Tracheal epithelial cell (primary cell): ENCODE data around the gene CD209. TPM values are rescaled to one million over a fixed set of nuclear protein-coding genes. Genes with fewer than 3 reads are reported as not detected.

Source experiments
- total RNA-seq: library from RNA; depleted of rRNA; stranded (reverse); fragments of >200 nt; gene quantifications from 2 replicates; pipeline ENCODE4 v1.2.1, GENCODE V29; 2014

The CD209 gene, protein sequence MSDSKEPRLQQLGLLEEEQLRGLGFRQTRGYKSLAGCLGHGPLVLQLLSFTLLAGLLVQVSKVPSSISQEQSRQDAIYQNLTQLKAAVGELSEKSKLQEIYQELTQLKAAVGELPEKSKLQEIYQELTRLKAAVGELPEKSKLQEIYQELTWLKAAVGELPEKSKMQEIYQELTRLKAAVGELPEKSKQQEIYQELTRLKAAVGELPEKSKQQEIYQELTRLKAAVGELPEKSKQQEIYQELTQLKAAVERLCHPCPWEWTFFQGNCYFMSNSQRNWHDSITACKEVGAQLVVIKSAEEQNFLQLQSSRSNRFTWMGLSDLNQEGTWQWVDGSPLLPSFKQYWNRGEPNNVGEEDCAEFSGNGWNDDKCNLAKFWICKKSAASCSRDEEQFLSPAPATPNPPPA
- total RNA-seq, result not detected in 2 replicates

GRCh38 chr19:7746903-7747884 is at the start of gene CD209:
Gene CD209 (minus strand): TSS chr19:7747534. CDS start chr19:7747511, 23 bp downstream.

DNA sequence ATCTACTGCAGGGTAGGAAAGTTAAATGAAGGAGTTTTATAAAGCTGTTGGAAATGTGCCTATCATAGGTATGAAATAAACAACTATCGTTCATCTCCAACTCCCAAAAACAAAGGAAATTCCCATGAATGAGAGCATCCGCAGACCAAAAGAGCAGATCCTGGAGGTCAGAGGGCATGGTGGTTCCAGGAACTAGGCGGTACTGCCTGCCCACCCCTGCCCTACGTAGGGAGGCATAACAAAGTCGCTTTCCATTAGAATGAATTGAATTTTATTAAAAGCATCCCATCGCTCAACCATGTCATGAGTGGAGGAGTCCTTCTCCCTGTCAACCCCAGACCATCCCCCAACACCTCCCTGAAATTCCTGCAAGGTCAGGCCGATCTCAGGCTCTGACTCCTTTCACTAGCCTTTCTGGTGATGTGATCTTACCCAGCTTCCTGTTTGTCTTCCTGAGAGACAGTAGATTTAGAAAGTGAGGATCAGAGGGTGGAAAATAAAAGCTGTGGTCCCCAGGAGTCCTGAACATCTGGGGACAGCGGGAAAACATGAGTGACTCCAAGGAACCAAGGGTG is 15.5 kb upstream of the CD209 start, which contains the start of gene CLEC4M:
Gene CLEC4M, plus strand, starts transcription at position 525 of the 575 bp plus-strand sequence. Its CDS starts 24 bp downstream, at position 549.

GRCh38 chr19:7732045-7732444 is 15.3 kb downstream of the CD209 start, which contains the start of gene CLEC4G:
Gene CLEC4G (minus strand): TSS chr19:7732110. CDS start chr19:7732102, 8 bp downstream.

GRCh38 chr19:7701654-7702457 is 45.5 kb downstream of the CD209 start, which contains the start of gene FCER2:
Gene FCER2 (minus strand): TSS chr19:7702131. CDS start chr19:7699760, 2,371 bp downstream.

Other genes with a start within 250 kb of the CD209 start
- gene ZNF358, start 231.4 kb downstream of the CD209 start, total RNA-seq, result 9.8 and 17.8 TPM in 2 replicates
- gene MCOLN1, start 224.9 kb downstream of the CD209 start, total RNA-seq, result 1.9 and 5.3 TPM in 2 replicates
- gene PNPLA6, start 211.8 kb downstream of the CD209 start, total RNA-seq, result 63.5 and 87.2 TPM in 2 replicates
- 3.8 and 12.3 TPM in 2 replicates for gene CAMSAP3, start 151.7 kb downstream of the CD209 start, total RNA-seq
- gene XAB2, start 118.0 kb downstream of the CD209 start, total RNA-seq, result 22.4 and 31.8 TPM in 2 replicates
- gene PET100, start 117.7 kb downstream of the CD209 start, total RNA-seq, result 6.0 and 8.0 TPM in 2 replicates
- gene PCP2, start 113.8 kb downstream of the CD209 start, total RNA-seq, result not detected in 2 replicates
- gene STXBP2, start 110.4 kb downstream of the CD209 start, total RNA-seq, result 47.5 and 57.6 TPM in 2 replicates
- not detected in 2 replicates for gene RETN, start 78.5 kb downstream of the CD209 start, total RNA-seq
- gene MCEMP1, start 70.4 kb downstream of the CD209 start, total RNA-seq, result not detected in 2 replicates
- 74.0 and 75.9 TPM in 2 replicates for gene TRAPPC5, start 66.7 kb downstream of the CD209 start, total RNA-seq
- not detected in 2 replicates for gene FCER2, start 45.4 kb downstream of the CD209 start, total RNA-seq
- not detected in 2 replicates for gene CLEC4G, start 15.4 kb downstream of the CD209 start, total RNA-seq
- not detected in 2 replicates for gene CLEC4M, start 15.7 kb upstream of the CD209 start, total RNA-seq
- gene EVI5L, start 82.7 kb upstream of the CD209 start, total RNA-seq, result 12.0 and 12.1 TPM in 2 replicates
- gene PRR36, start 126.9 kb upstream of the CD209 start, total RNA-seq, result under 0.01 TPM in 1 of 2 replicates, not detected in the other
- gene LRRC8E, start 141.0 kb upstream of the CD209 start, total RNA-seq, result 8.3 and 19.0 TPM in 2 replicates
- 11.3 and 11.5 TPM in 2 replicates for gene MAP2K7, start 156.3 kb upstream of the CD209 start, total RNA-seq
- 4.3 and 5.5 TPM in 2 replicates for gene TGFBR3L, start 167.3 kb upstream of the CD209 start, total RNA-seq
- gene SNAPC2, start 172.8 kb upstream of the CD209 start, total RNA-seq, result 10.1 and 20.7 TPM in 2 replicates
- gene CTXN1, start 178.6 kb upstream of the CD209 start, total RNA-seq, result 8.2 TPM in 1 of 2 replicates, not detected in the other
- gene TIMM44, start 196.1 kb upstream of the CD209 start, total RNA-seq, result 71.8 and 84.6 TPM in 2 replicates